GM19372 (cell line): ENCODE results near the gene SAMD10.
"Not testable (repeated sequence)": the region's sequence is repeated elsewhere in the genome, so short reads cannot be mapped to it uniquely, and the experiment has no call there.

Experiments used
- ATAC-seq: cut with Tn5 transposase; IDR thresholded peaks from one replicate; pipeline ENCODE4 v1.9.1; 2021; ENCODE audit warnings: mild to moderate bottlenecking, low read depth, moderate library complexity; ENCODE audit not compliant: unreplicated experiment

Gene SAMD10

GRCh38 chr20:63969838-63970713 is 9.4 kb downstream of the SAMD10 start, which contains the start of gene ZNF512B:
ZNF512B (minus strand) TSS chr20:63969930; CDS start chr20:63967950, 1,980 bp downstream.
- ATAC-seq, result peak; percentile 53

GRCh38 chr20:63968928-63969760 is 10.3 kb downstream of the SAMD10 start:
- peak; percentile 16 for ATAC-seq

- no peak for ATAC-seq
Observed at GRCh38 chr20:63968136-63968927, 11.1 kb downstream of the SAMD10 start.

- no peak for ATAC-seq
Observed at GRCh38 chr20:63967330-63968135, 11.9 kb downstream of the SAMD10 start.

- no peak for ATAC-seq
Observed at GRCh38 chr20:63966944-63967322, 12.5 kb downstream of the SAMD10 start.

- ATAC-seq, result no peak
Observed at GRCh38 chr20:63966172-63966943, 13.1 kb downstream of the SAMD10 start.

GRCh38 chr20:63964412-63964811 is 15.0 kb downstream of the SAMD10 start:
- ATAC-seq, result no peak

GRCh38 chr20:63963784-63964301 is 15.6 kb downstream of the SAMD10 start:
- ATAC-seq, result no peak

- no peak for ATAC-seq
Observed at GRCh38 chr20:63963348-63963741, 16.1 kb downstream of the SAMD10 start.

- ATAC-seq, result no peak
Observed at GRCh38 chr20:63962426-63963347, 16.8 kb downstream of the SAMD10 start.

- no peak for ATAC-seq
Observed at GRCh38 chr20:63961664-63962425, 17.6 kb downstream of the SAMD10 start.

GRCh38 chr20:63960654-63961621 is 18.5 kb downstream of the SAMD10 start:
- not testable (repeated sequence) for ATAC-seq

GRCh38 chr20:63959699-63960075 is 19.8 kb downstream of the SAMD10 start:
- no peak for ATAC-seq

GRCh38 chr20:63958964-63959698 is 20.3 kb downstream of the SAMD10 start:
- no peak for ATAC-seq

- ATAC-seq, result no peak
Observed at GRCh38 chr20:63958471-63958870, 21.0 kb downstream of the SAMD10 start.
